ENCODE results near the gene SLC28A1.

- TF ChIP-seq CTCF (IDR thresholded peaks at IDR 0.05; ENCODE audit: poor library complexity) (no peak), EZH2phosphoT487 (IDR thresholded peaks at IDR 0.05; ENCODE audit: low read depth, severe bottlenecking, unreplicated experiment) (no peak), EZH2 (IDR thresholded peaks at IDR 0.05; ENCODE audit: borderline replicate concordance) (no peak)
Measured at GRCh38 chr15:84857418-84858004, 27.0 kb upstream of the SLC28A1 start.

Measured in hepatocyte (in vitro differentiated cells).